C4-2B (cell line): Measurements from ENCODE around the gene SLC8A3.

Experiments
- CTCF ChIP-seq: fragments of 450-650 bp; conservative IDR thresholded peaks from 2 replicates; pipeline ENCODE4 v1.5.1; 2017; ENCODE audit warnings: mild to moderate bottlenecking
- ZFX ChIP-seq: fragments of 450-650 bp; IDR thresholded peaks from 2 replicates; pipeline ENCODE4 v1.6.1; 2017

GRCh38 chr14:70139384-70139783 lies 49.4 kb downstream of the SLC8A3 start:
- TF ChIP-seq CTCF = no peak
- TF ChIP-seq ZFX = no peak
